Endothelial cell of umbilical vein (primary cell): ENCODE data around the gene TRAPPC2. TPM values are rescaled to one million over a fixed set of nuclear protein-coding genes. Genes with fewer than 3 reads are reported as not detected.
A peak's percentile ranks its signal among the peaks of the same experiment; 100 is the strongest.

Source experiments
- BruUV-seq: library from RNA; stranded (reverse); fragments of 400-500 nt; replicated peaks from 2 replicates; lab custom pipeline; 2021; lab: Mats Ljungman, UMichigan
- CTCF ChIA-PET: fragments of 300-600, 350-600 bp; sonication (Branson Sonifier 250); formaldehyde crosslinking; loops from one replicate; lab custom pipeline; 2021; ENCODE audit warnings: antibody characterized with exemption, inconsistent platforms; lab: Charles Lee
- POLR2A ChIA-PET: fragments of 300-600, 350-600 bp; sonication (Branson Sonifier 250); formaldehyde crosslinking; loops from one replicate; lab custom pipeline; 2021; ENCODE audit warnings: antibody characterized with exemption, inconsistent platforms; lab: Charles Lee
- DNase-seq: peaks from one replicate; pipeline ENCODE4 v3.0.0-alpha.2; 2011; ENCODE audit warnings: low read depth, low spot score
- FAIRE-seq: peaks from 2 replicates; lab custom pipeline; 2011; peaks lifted over from hg19 to GRCh38; lab: Jason Lieb, UNC
- H2AFZ ChIP-seq: 2 replicates; pipeline ENCODE4 v1.6.0; 2012; ENCODE audit warnings: low read depth, low read length, control low read depth, inconsistent platforms
- H3K27ac ChIP-seq: 2 replicates; pipeline ENCODE4 v1.5.1; 2011; ENCODE audit warnings: low read depth, mild to moderate bottlenecking, control low read depth, low read length, moderate library complexity; ENCODE audit not compliant: insufficient read depth
- H3K27me3 ChIP-seq, 2 experiments: 2 replicates each; pipeline versions ENCODE4 v1.6.0 to v1.6.1; 2011; ENCODE audit warnings: low read length in 2 of 2, mixed read lengths in 1 of 2; ENCODE audit not compliant: control insufficient read depth in 2 of 2, insufficient read depth in 2 of 2
- H3K36me3 ChIP-seq, 2 experiments: 2 replicates in 1 of 2; 3 replicates in 1 of 2; pipeline ENCODE4 v1.5.1; 2011; ENCODE audit warnings: low read length in 2 of 2, mild to moderate bottlenecking in 1 of 2, moderate library complexity in 1 of 2; ENCODE audit not compliant: control insufficient read depth in 2 of 2, insufficient read depth in 2 of 2; ENCODE audit errors: extremely low read depth in 1 of 2
- H3K4me1 ChIP-seq: 3 replicates; pipeline ENCODE4 v1.5.1; 2011; ENCODE audit warnings: mild to moderate bottlenecking, low read length; ENCODE audit not compliant: control insufficient read depth, insufficient read depth; ENCODE audit errors: extremely low read depth
- H3K4me2 ChIP-seq: 2 replicates; pipeline ENCODE4 v1.6.1; 2011; ENCODE audit warnings: low read length, control low read depth, mixed read lengths; ENCODE audit not compliant: insufficient read depth
- H3K4me3 ChIP-seq, 3 experiments: fragments of 200-600 bp in 1 of 3; sonication (generic), shearing (Covaris generic) in 1 of 3; replicated peaks in 1 of 3; 2 replicates each; pipeline ENCODE4 v1.5.1; 2011 to 2016; ENCODE audit warnings: control low read depth in 3 of 3, low read length in 3 of 3, mild to moderate bottlenecking in 2 of 3, inconsistent platforms in 1 of 3, low read depth in 1 of 3, moderate library complexity in 1 of 3; ENCODE audit not compliant: insufficient read depth in 1 of 3
- H3K79me2 ChIP-seq: 2 replicates; pipeline ENCODE4 v1.6.0; 2012; ENCODE audit warnings: low read length, inconsistent platforms; ENCODE audit not compliant: control insufficient read depth, insufficient read depth
- H3K9ac ChIP-seq: replicated peaks from 2 replicates; pipeline ENCODE3; 2011; ENCODE audit warnings: low read length, control low read depth; ENCODE audit not compliant: insufficient read depth; ENCODE audit errors: extremely low read depth
- H3K9me1 ChIP-seq: replicated peaks from 3 replicates; pipeline ENCODE4 v1.6.0; 2011; ENCODE audit warnings: mild to moderate bottlenecking, low read length; ENCODE audit not compliant: control insufficient read depth, insufficient read depth; ENCODE audit errors: extremely low read depth
- H3K9me3 ChIP-seq: replicated peaks from 2 replicates; pipeline ENCODE4 v1.5.1; 2012; ENCODE audit warnings: low read length, inconsistent platforms; ENCODE audit not compliant: control insufficient read depth, insufficient read depth
- H4K20me1 ChIP-seq: replicated peaks from 2 replicates; pipeline ENCODE3; 2011; ENCODE audit warnings: mild to moderate bottlenecking, low read length; ENCODE audit not compliant: control insufficient read depth, insufficient read depth; ENCODE audit errors: extremely low read depth
- CTCF ChIP-seq, 2 donors: IDR thresholded peaks; 1 replicate in 1 of 2; 2 replicates in 1 of 2; pipeline ENCODE4 v1.5.1; 2011; ENCODE audit warnings: low read length in 2 of 2, mild to moderate bottlenecking in 2 of 2, moderate library complexity in 2 of 2, control low read depth in 1 of 2, inconsistent platforms in 1 of 2, low read depth in 1 of 2; ENCODE audit not compliant: insufficient read depth in 1 of 2; ENCODE audit errors: extremely low read depth in 1 of 2
- FOS ChIP-seq: IDR thresholded peaks from 2 replicates; pipeline ENCODE4 v1.6.1; 2011; ENCODE audit warnings: mild to moderate bottlenecking, low read length, moderate library complexity, borderline replicate concordance; ENCODE audit not compliant: insufficient read depth
- POLR2A ChIP-seq: IDR thresholded peaks from 2 replicates; pipeline ENCODE4 v1.6.1; 2012; ENCODE audit warnings: low read depth, mild to moderate bottlenecking, control low read depth, low read length
- POLR2AphosphoS5 ChIP-seq: IDR thresholded peaks from 2 replicates; pipeline ENCODE4 v1.6.1; 2012; ENCODE audit warnings: low read depth, mild to moderate bottlenecking, control low read depth, low read length, moderate library complexity; ENCODE audit not compliant: insufficient read depth
- dilution Hi-C: fragments of 300-500 bp; cut with MboI; formaldehyde crosslinking; loops from one replicate; pipeline ENCODE4 v1.15.0; 2019; ENCODE audit warnings: low sequenced_read_pairs; ENCODE audit not compliant: extremely low pct_ligation_motif_present
- intact Hi-C: fragments of 100-400 bp; cut with micrococcal nuclease; formaldehyde crosslinking; loops from one replicate; pipeline ENCODE4 v1.10.0; 2022
- polyA plus RNA-seq, 4 experiments: library from polyadenylated mRNA; depleted of rRNA in 3 of 4; stranded (reverse) in 3 of 4; unstranded in 1 of 4; fragments of >200 nt; gene quantifications; 2 replicates each; pipeline versions ENCODE4 v1.2.1 to v1.2.3, GENCODE V29; 2011 to 2012; ENCODE audit warnings: missing spikeins in 1 of 4
- total RNA-seq: library from RNA; stranded (reverse); gene quantifications from 2 replicates; pipeline ENCODE4 v1.2.3, GENCODE V29; 2021

TRAPPC2 gene
- total and polyA plus RNA-seq, 2 donors (not counting 3 experiments of a cell fraction or from before 2014, with no cell fraction given), result 6.6 to 13.0 TPM

DNA sequence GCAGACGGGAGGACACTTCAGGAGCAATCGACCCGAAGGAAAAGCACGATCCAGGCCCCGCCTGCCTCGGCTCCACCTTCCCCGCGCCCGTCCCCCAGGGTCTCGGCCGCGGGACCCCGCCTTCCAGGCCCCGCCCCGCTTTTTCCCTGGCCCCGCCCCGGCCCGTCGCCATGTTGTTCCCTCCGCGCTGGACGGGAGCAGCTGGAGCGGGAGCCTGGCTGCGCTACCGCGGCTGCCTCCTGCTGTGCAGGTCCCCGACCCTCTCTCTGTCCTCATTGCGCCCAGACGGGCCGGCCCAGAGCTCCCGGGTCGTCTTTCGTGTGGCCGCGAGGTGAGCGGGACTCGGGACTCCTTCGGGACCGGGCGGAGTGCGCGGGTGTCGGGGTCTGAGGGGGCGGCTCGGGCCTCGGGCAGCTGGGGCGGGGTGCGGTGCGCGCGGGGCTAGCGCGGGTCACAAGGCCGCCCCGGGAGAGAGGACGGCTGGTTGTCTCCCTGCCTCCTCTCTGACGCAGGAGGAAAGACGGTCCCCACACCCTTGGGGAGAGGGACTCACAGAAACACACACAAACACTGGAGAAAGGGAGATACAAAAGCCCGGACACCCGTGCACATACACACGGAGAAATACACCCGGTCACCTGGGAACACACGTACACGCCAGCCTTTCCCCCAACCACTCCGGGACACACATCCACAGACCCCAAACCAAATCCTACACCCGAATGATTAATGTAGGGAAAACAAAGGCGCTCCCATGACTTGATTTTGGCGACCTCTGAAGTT, 45.3 kb downstream of the TRAPPC2 start, which contains the start of gene RAB9A:
RAB9A (plus strand) TSS at position 171 of the 783 bp plus-strand sequence. CDS start 19,619 bp downstream, outside the sequence.
- H3K4me1 ChIP-seq, result peaks cover 12% of the 10 kb centered on the region
- H3K9ac ChIP-seq, result peak within 1 kb of the TSS; percentile 60
- peak within 1 kb of the TSS; percentile 70 for H3K27ac ChIP-seq
- POLR2A ChIA-PET, result no interaction called here
- intact Hi-C loops, result loop anchor here (1.0 to 2.0 kb wide), 2 partner anchors 36 to 46 kb away; partner anchors contain the start of genes OFD1, TCEANC and TRAPPC2
- H3K27me3 ChIP-seq, result no peaks in the 10 kb centered on the region
- no peaks in the 10 kb centered on the region for H3K9me3 ChIP-seq
- no TSS peak for BruUV-seq
- no peaks in the 10 kb centered on the region for H3K9me1 ChIP-seq
- dilution Hi-C loops, result no loop called here
- H3K79me2 ChIP-seq, result peaks cover 41% of the 10 kb centered on the region
- H3K4me3 ChIP-seq, result peak within 1 kb of the TSS; percentile 44 to 77 (median 64)
- peak within 1 kb of the TSS; percentile 81 for H3K4me2 ChIP-seq
- FAIRE-seq, result peak; percentile 18
- peak within 1 kb of the TSS; percentile 82 for H2AFZ ChIP-seq
- no peaks in the 10 kb centered on the region for H3K36me3 ChIP-seq
- no peaks in the 10 kb centered on the region for H4K20me1 ChIP-seq
- TF ChIP-seq CTCF (IDR thresholded peaks at IDR 0.05; ENCODE audit: extremely low read depth in 1 of 2, insufficient read depth in 1 of 2, low read depth in 1 of 2, low read length in 2 of 2) (no peak), POLR2A (peak; percentile 66), FOS (no peak), POLR2AphosphoS5 (peak; percentile 41)
- DNase-seq, result peak; percentile 76
- CTCF ChIA-PET, result interaction anchor here (1.2 to 2.8 kb wide), 3 partner anchors 20 to 183 kb away, joined by 3 to 7 read pairs (median 4); no protein-coding TSS in a partner anchor
